Effector CD4-positive, alpha-beta T cell (primary cell): ENCODE results near the gene CWC15.

Experiments
- DNase-seq: peaks from one replicate; pipeline ENCODE4 v3.0.0-alpha.2; 2020

The CWC15 gene

DNA sequence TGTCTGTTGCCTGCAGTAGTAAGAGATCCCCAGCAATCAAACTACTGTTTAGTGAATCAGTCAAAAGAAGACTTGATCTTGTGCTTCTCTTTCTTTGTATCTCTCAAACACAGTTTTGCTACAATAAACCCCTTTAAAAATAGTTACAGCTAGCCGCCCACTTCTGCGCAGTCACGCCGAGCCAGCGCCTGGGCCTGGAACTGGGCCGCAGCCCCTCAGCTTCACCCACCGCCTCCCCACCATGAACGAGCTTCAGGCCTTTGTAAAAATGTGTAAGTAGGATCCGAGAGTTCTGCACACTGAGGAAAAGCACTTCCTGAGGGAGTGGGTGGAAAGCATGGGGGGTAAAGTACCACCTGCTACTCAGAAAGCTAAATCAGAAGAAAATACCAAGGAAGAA is 60.5 kb downstream of the CWC15 start:
- no peak for DNase-seq
